22Rv1 (cell line): Measurements from ENCODE around the gene GKN1.

Experiments used
- ZFX ChIP-seq: fragments of 450-650 bp; IDR thresholded peaks from 2 replicates; pipeline ENCODE4 v1.6.1; 2017; ENCODE audit warnings: antibody characterized with exemption, borderline replicate concordance
- TF ChIP-seq, protein P1 (sequence below): fragments of 450-650 bp; IDR thresholded peaks from 2 replicates; pipeline ENCODE4 v1.5.1; 2017; ENCODE audit warnings: mild to moderate bottlenecking

DNA sequence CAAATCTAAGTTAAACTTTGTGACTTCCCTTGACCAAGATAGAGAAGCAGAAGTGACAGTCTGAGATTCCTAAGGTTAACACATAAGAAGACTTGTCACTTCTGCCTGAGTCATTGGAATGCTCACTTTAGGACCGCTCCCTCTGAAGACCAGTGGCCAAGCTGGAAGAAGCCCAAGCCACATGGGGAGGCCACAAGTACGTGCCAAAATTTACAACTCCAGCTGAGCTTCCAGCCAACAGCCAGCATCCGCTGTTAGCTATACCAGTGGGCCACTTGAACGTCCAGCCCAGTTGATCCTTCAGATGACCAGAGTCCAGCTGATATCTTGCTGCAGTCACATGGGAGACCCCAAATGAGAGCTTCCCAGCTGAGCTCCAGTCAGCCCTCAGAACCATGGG, 20.4 kb downstream of the GKN1 start:
- TF ChIP-seq, protein P1, sequence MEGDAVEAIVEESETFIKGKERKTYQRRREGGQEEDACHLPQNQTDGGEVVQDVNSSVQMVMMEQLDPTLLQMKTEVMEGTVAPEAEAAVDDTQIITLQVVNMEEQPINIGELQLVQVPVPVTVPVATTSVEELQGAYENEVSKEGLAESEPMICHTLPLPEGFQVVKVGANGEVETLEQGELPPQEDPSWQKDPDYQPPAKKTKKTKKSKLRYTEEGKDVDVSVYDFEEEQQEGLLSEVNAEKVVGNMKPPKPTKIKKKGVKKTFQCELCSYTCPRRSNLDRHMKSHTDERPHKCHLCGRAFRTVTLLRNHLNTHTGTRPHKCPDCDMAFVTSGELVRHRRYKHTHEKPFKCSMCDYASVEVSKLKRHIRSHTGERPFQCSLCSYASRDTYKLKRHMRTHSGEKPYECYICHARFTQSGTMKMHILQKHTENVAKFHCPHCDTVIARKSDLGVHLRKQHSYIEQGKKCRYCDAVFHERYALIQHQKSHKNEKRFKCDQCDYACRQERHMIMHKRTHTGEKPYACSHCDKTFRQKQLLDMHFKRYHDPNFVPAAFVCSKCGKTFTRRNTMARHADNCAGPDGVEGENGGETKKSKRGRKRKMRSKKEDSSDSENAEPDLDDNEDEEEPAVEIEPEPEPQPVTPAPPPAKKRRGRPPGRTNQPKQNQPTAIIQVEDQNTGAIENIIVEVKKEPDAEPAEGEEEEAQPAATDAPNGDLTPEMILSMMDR: no peak
- TF ChIP-seq ZFX: no peak
